ENCODE results near the gene HEPHL1.
"Not testable (repeated sequence)": the region's sequence is repeated elsewhere in the genome, so short reads cannot be mapped to it uniquely, and the experiment has no call there.

Gene HEPHL1

DNA sequence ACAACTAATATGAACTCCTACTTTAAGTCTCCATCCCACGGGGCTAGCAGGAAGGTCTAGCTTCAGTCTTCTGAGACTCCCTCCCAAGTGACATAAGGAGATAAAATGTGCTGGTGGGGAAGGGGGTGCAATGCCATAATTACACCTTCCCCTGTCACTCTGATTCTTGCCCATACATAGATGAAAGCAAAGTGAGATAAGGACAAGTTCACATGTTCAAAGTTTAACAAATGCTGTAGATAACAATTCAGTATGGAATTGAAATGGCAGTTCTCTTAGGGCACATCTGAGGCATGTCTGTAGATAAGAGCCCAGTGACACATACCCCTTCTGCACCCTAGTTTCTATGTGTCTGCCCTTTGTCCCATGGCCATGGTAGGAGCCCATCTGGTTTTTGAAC, 69.2 kb downstream of the HEPHL1 start:
- DNase-seq (ENCODE audit: low spot score), result no peak

DNA sequence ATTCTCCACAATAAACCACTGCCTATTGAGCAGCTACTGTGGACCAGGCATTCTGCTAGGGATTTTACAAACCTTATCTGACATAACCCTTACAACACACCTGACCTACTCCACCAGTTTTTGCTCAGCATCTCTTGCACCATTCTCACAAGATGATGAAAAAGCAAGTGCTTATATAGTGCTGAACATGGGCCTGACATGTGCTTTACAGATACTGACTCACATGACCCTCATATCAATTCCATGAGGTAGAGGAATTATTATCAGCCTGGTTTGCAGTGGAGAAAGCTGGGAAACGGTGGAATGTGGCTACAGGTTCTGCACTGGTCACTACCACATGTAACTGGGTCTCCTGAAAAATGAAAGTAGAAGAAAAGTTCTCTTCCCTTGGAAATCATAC, 69.9 kb downstream of the HEPHL1 start:
- DNase-seq (ENCODE audit: low spot score), result no peak

DNA sequence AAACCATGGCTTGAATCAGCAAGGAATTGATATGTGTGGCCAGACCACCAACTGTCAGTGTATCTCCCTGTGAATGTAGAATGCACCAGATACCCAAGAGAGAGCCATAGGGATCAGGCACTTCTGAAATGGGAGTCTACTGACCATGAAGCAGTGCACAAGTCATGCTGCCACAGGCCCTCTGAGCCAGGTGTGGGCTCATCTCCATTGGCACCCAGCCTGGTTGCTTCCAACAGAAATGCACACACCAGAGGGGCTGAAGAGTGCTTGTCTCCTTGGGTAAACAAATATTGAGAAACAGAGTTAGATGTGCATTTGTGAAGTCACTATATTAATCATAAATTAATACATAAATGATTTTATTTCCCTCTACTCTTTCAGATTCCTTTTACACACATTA, 79.1 kb downstream of the HEPHL1 start:
- no peak for DNase-seq (ENCODE audit: low spot score)

DNA sequence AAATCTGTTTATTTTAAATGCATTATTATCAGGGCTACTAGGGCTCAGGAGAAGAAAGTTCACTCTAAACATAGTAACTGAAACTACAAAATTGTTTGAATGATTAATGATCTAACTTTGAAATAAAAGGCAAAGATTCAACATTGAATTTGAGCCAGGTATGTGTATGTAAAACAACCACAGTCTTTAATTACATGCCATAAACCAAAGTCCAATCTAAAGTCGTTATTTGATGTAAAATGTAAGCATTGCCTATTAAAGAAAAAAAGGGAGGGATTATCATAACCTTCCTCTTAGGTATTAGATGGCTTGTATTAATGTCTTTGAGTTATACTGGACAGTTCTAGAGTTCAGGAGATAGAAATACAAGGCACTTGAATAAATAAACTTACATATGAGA, 82.3 kb downstream of the HEPHL1 start:
- peak; percentile 43 for DNase-seq (ENCODE audit: low spot score)

DNA sequence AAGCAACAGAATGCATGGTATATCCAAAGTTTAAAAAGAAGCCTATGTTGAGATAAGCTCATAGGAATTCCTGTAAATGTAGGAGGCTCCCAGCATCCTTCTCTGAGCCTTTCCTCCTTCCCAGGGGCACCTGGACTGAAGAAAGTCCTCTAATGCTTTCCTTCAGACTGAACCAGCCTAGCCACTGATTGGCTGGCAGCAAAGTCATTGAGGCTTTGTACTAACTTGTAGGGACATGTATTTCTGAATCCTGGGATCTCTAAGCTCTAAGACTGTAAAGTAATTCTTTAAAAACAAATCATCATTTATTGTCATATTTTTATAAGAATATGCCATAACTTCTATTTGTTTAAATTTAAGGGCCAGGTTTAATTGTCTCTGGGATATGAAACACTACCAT, 83.6 kb downstream of the HEPHL1 start:
- no peak for DNase-seq (ENCODE audit: low spot score)

DNA sequence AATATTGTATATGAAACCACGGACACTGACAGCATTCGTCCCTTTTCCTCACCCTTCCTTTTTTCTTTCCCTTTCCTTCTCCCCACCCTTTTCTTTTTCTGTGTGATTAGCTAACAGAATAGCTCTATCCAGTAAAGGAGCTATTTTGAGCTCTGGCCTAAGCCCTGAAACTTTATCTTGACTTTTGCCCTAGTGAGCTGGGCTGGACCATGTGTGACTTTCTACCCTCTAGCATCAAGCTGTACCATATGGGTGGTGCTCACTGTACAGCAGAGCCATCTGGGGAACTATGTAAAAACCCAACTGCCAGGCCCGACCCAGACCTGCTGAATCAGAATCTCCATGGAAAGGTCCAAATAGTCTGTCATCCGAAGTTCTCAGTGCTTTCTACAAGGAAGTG, 85.6 kb downstream of the HEPHL1 start:
- no peak for DNase-seq (ENCODE audit: low spot score)

DNA sequence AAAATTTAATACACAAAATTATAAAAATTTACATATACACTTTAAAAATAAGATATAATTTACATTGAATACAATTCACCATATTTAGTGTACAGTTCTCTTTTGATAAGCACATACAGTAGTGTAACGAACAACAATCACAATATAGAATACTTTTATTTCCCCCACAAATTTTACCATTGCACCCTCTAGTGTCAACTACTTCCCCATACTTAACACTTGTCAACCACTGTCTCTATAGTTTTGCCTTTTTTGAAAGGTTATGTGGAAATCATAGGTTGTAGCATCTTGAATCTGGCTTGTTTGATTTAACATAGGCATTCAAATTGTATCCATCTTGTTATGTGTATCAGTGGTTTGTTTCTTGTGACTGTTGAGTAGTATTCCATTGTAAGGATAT, 86.2 kb downstream of the HEPHL1 start:
- DNase-seq (ENCODE audit: low spot score), result no peak

DNA sequence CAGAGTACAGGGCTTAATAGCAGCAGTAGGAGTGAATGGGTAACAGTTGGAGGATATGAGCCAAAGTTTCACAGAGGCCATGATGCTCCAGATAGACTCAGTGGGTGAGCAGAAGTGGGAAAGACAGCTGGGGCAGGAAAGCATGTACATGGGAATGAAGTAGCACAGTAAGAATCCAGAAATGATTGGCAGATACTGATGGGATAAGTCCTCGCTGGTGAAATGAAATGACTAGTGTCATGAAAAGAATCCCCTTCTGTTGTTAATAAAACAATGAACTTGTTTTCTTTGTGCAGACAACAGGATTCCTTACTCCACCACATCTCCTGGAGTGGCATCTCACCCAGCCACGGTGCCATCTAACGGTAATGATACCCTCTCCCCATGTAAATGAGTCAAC, 90.1 kb downstream of the HEPHL1 start:
- no peak for DNase-seq (ENCODE audit: low spot score)

DNA sequence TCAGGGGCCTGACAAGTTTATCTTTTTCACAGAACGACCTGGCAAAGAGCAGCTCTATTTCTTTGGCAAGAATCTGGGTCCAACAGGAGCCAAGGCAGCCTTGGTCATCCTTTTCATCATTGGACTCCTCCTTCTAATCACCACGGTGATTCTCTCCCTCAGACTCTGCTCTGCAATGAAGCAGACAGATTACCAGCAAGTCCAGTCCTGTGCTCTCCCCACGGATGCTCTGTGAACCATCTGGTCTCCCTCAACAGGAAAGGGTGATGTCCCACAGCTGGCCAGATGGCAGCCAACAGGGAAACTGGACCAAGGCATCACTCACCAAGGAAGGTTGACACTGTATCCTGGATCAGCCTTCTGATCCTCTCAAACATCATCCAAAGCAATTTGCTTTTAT, 90.5 kb downstream of the HEPHL1 start:
- no peak for DNase-seq (ENCODE audit: low spot score)

DNA sequence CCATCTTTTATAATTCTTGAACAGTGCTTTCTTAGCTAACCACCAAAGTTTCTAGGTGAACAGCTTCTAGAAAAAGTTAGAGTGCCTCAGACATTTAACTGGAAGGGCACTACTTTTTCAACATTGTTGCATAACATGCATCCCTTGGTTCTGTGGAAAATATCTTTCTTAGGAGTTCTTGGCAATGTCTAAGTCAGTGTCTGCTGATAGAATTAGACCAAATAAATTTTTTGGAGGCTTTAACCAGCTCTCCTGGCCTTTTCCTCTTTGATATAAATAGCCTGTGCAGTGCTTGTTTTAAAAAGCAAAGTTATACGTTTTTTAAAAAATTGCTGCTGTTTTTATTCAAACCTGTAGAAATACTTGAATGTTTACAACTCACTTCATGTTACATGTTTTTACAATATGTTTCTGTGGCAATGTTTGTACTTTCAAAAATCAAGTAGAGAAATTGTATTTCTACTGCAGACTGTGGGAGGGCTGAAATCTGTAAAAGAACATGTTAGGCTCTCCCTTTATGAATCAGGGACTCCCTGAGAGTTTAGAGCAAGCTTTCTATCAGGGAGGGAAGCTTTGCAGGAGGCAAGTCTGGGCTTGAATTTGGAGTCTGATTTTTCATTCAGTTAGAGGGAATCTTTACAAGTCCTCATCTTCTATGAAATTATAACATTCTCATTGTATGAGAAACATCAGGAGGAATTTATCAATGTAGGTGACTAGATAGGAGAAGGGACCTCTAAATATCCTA, 91.2 kb downstream of the HEPHL1 start:
- no peak for DNase-seq (ENCODE audit: low spot score)

DNA sequence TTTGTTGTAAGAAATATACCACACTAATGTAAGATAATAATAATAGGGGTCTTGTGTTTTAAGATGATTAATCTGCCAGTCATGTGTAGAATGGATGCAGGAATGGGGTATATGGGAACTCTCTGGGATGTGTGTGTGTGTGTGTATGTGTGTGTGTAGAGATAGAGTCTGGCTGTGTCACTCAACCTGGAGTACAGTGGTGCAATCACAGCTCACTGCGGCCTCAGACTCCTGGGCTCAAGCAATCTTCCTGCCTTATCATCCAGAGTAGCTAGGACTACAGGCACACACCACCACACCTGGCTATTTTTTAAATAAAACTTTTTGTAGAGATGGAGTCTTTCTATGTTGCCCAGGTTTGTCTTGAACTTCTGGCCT, 96.0 kb downstream of the HEPHL1 start:
- no peak for DNase-seq (ENCODE audit: low spot score)

DNA sequence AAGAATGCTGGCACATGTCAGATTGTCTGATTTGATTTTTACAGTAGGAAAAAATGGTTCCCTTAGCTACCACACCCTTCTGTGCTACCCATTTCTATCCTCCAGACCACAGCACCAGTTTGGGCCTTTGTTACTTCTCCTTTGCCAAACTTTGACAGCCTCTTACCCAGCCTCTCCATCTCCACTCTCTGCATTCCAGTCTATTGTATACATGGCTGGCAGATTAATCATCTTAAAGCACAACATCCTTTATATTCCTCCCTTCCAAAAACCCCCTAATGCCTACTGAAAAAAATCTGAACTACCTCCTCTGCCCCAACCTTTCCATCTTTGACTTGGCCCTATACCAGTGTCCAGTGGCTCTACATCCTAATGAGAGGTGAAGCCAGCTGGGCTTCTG, 96.7 kb downstream of the HEPHL1 start:
- no peak for DNase-seq (ENCODE audit: low spot score)

DNA sequence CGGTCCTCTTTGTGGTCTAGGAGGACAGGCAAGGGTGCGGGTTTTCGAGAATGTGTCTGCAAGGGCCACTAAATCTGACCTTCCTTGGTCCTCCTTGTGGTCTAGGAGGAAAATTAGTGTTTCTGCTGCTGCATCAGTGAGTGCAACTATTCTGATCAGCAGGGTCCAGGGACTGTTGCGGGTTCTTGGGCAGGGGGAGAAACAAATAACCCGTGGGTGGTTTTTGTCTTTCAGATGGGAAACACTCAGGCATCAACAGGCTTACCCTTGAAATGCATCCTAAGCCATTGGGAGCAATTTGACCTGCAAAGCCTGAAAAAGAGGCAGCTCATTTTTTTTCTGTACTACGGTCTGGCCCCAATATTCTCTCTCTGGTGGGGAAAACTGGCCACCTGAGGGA, 98.5 kb downstream of the HEPHL1 start:
- DNase-seq (ENCODE audit: low spot score), result not testable (repeated sequence)

DNA sequence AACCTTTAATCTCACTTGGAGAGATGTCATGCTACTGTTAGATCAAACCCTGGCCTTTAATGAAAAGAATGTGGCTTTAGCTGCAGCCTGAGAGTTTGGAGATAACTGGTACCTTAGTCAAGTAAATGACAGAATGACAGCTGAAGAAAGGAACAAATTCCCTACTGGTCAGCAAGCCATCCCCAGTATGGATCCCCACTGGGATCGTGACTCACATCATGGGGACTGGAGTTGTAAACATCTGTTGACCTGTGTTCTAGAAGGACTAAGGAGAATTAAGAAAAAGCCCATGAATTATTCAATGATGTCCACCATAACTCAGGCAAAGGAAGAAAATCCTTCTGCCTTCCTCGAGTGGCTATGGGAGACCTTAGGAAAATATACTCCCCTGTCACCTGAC, 99.4 kb downstream of the HEPHL1 start:
- DNase-seq (ENCODE audit: low spot score), result not testable (repeated sequence)

DNA sequence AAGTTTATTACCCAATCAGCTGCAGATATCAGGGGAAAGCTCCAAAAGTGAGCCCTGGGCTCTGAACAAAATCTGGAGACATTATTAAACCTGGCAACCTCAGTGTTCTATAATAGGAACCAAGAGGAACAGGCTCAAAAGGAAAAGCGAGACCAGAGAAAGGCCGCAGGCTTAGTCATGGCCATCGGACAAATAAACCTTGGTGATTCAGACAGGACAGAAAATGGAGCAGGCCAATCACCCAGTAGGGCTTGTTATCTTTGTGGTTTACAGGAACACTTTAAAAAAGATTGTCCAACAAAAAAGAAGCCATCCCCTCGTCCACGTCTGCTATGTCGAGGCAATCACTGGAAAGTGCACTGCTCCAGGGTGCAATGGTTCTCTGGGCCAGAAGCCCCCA, 99.8 kb downstream of the HEPHL1 start:
- DNase-seq (ENCODE audit: low spot score), result no peak

DNA sequence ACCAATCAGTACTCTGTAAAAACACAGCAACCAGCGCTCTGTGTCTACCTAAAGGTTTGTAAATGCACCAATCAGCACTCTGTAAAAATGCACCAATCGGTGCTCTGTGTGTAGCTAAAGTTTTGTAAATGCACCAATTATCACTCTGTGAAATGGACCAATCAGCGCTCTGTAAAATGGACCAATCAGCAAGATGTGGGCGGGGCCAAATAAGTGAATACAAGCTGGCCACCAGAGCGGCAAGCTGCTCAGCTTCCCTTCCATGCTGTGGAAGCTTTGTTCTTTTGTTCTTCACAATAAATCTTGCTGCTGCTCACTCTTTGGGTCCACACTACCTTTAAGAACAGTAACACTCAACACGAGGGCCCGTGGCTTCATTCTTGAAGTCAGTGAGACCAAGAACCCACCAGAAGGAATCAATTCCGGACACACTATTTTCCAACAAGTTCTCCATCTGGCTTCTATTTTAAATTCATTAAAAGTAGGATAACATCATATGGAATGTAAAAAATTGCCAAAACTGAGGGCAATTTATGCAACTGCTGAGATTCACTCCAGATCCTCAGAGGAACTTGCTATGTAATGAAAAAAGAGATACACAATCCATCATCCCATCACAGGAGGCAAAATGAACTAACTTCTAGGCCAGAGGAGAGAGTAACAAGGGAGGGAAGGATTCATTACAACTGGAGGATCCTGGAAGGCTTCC, 104.4 kb downstream of the HEPHL1 start:
- no peak for DNase-seq (ENCODE audit: low spot score)

DNA sequence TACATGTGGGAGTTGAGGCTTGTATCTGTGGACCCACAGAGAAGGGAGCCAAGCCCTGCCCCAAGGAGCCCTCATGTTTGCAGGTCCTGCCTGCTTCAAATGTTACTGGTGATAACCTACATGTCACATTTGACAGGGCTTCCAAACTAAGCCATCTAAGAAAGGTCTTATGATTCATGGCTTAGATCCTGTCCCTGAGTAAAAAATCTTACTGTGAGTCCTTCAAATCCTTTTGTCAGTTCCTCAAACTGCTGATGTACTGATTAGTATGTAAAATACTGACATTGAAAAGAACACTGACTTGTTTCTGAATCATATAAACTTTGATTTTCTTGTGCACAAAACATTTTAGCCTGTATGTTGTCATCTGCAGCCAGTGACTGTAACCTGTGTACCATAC, 106.5 kb downstream of the HEPHL1 start:
- DNase-seq (ENCODE audit: low spot score), result no peak

DNA sequence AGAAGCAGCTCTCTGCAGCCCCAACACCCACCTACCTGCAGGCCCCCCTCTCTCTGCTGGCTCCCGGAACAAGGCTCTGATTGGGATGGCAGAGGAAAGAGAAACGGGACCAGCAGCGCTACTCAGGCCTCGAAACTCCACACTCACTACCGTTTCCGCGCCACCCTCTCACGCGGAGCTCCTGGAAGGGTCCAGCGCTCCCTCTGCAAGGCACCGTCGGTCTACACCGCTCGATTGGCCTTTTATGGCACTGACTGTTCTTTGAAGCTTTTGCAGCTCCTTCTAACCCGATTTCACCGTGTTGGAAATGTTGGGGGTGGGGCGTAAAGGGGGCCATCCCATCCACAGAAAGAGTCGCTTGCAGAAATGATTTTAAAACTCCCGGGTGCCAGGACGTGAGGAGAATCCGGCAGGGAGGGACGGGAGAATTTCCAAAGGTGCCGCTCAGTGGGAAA, 107.2 kb downstream of the HEPHL1 start:
- DNase-seq (ENCODE audit: low spot score), result no peak

DNA sequence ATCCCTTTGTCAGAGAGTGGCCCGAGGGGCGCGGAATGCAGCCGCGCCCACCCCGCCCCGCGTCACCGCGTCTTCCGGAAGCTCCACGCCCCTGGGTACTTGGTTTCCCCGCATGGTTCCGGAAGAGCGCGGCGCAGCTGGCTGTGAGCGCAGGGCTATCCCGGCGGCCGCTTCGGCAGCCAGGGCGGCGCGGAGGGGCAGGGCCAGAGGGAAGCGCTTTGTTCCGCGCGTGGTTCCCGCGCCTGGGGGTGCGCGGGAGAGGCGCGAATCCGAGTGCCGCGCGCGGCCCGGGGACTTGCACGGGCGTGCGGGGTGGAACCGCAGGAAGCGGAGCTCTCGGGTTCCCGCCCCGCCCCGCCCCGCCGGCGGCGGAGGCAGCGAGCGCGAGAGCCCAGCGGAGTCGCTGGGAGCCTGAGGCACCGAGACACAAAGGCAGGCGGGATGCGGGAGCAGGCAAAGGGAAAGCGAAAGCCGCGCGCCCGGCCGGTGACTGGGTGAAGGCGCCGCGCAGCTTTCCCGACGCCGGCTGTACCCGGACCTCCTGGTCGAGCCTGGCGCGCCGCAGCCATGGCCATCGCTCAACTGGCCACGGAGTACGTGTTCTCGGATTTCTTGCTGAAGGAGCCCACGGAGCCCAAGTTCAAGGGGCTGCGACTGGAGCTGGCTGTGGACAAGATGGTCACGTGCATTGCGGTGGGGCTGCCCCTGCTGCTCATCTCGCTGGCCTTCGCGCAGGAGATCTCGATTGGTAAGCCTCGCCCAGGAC, 107.8 kb downstream of the HEPHL1 start, which contains the start of gene PANX1:
Gene PANX1 (plus strand): TSS at position 96 of the 766 bp plus-strand sequence. CDS start 472 bp downstream, at position 568.
- peak; percentile 93 for DNase-seq (ENCODE audit: low spot score)

DNA sequence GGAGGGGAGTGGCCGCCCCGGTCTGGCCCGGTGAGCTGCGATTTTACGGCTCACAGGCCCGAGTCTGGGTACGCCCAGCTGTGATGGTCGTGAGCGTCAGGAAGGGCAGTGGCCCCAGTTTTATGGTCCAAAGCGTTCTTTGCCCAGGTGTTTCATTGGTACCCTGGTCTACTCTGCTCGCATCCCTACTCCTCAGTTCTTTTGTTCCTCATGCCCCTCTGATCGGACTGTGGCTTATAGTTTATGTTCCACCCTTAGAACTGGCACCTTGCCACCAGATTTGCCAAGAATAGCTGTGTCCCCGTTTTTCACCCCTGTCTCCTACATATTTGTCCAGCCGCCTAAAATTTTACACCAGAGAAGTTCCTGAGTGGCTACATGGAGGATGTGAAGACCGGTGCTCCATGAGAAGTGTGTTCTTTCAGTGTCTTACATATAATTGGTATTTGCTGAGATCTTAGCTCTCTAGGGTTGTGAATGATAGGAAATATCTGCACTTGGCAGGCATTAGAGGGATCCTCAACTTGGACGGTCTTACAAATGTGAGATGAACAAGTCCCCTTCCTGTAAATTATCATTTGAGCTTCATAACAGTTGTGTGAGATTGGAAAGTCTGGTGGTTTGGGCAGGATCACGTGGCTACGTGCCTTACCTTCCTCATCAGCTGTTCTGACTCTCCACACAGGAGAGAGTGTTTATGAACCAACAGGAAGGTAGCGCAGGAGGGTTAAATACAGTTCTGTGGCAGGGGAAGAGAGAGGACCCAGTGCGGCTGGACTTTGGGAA, 108.6 kb downstream of the HEPHL1 start:
- peak; percentile 83 for DNase-seq (ENCODE audit: low spot score)

DNA sequence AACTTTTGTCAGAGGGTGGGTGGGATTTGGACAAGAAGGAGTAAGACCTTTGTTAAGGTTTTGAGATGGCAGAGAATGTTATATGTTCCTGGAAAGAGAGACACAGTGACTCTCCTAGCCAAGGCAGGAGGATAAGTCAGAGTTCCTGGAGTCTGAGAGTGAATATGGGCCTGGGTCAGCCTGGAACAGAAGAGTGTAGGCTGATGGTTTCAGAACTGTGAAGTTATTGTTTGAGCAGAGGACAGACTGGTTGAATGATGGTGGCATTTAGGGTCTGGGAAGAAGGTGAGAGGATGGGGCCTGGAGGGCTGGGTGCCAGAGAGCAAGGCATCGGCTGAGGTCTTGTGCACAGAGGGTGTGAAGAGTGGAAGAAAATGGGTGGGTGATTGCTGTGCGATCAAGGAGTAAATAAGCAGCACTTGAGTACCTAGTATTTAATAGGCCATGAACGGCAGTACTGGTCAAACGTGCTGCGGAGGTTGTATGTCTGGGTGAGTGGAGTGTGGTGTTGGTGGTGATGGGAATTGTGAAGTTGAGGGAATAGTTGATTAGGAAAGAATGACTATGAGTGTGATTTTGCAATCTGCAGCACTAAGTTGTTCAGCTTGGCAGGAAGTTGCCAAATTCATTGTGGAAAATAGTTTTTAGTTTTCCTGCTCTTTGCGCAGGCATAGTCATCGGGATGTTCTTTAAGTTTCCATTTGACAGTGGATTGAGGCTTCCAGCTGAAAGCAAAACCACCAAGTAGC, 109.3 kb downstream of the HEPHL1 start:
- no peak for DNase-seq (ENCODE audit: low spot score)
